Lower lobe of right lung (tissue), 2 donors: ENCODE results near the gene AK9. TPM values are rescaled to one million over a fixed set of nuclear protein-coding genes. Genes with fewer than 3 reads are reported as not detected.
A peak's percentile ranks its signal among the peaks of the same experiment; 100 is the strongest.

Experiments
- ATAC-seq, 2 donors: fragments of 200-7000 bp; cut with Tn5 transposase; one replicate each; pipeline ENCODE4 v1.9.1; 2020 to 2022; ENCODE audit warnings: mild to moderate bottlenecking in 2 of 2, moderate library complexity in 2 of 2
- DNase-seq: peaks from one replicate; pipeline ENCODE4 v3.0.0-alpha.2; 2020
- H3K27ac ChIP-seq: fragments of 200-600 bp; one replicate; pipeline ENCODE4 v1.8.0; 2022
- H3K27me3 ChIP-seq: fragments of 200-600 bp; one replicate; pipeline ENCODE4 v1.8.0; 2022; ENCODE audit warnings: low read depth
- H3K36me3 ChIP-seq: fragments of 200-600 bp; one replicate; pipeline ENCODE4 v1.8.0; 2022; ENCODE audit warnings: mild to moderate bottlenecking
- H3K4me1 ChIP-seq: fragments of 200-600 bp; one replicate; pipeline ENCODE4 v1.8.0; 2022
- H3K4me3 ChIP-seq: fragments of 200-600 bp; one replicate; pipeline ENCODE4 v1.8.0; 2022; ENCODE audit warnings: mild to moderate bottlenecking
- H3K9me3 ChIP-seq: fragments of 200-600 bp; one replicate; pipeline ENCODE4 v1.8.0; 2022
- CTCF ChIP-seq: fragments of 200-600 bp; IDR thresholded peaks from one replicate; pipeline ENCODE4 v1.8.0; 2022; ENCODE audit warnings: antibody characterized with exemption, mild to moderate bottlenecking
- intact Hi-C: fragments of 100-400 bp; cut with DNase I; formaldehyde crosslinking; loops from one replicate; pipeline ENCODE4 v1.11.0; 2022
- total RNA-seq: library from RNA; stranded (reverse); fragmentation: NEBNext Ultra II Directional; extraction: Animal tissue kit (Norgen Biotek cat#: 25700); gene quantifications from one replicate; pipeline ENCODE4 v1.2.1, GENCODE V29; 2021
- donor health status: DM: no; HTN: yes; CAD: no; lungs with severe emphysema.

Gene AK9
- total RNA-seq, 1 donor from 2014 or later = 13.9 TPM

DNA sequence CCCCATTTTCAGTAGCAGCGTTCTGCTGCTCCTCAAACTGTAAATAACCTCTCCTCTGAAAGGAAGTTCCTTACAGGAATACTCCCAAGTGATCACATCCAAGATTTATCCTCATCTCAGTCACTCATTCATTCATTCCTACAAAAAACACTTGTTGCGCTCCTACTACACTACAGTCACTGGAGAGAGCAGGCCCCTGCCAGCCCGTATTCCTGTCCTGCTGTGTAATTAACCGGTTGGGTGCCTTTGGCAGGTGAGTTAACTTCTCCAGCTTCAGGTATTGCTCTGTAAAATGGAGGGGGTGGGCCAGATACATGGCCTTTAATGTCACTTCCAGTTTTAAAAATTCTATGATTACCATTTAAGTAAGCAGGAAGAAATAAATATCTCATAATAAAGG is 192.9 kb downstream of the AK9 start:
- Histone ChIP-seq H3K27me3 (no peaks in the 10 kb centered on the region), H3K4me1 (no peaks in the 10 kb centered on the region), H3K9me3 (no peaks in the 10 kb centered on the region), H3K27ac (no peak overlapping the region), H3K36me3 (no peaks in the 10 kb centered on the region), H3K4me3 (no peak overlapping the region)
- TF ChIP-seq CTCF = no peak
- DNase-seq (no peak), ATAC-seq (no peak)
- intact Hi-C loops = no loop called here

DNA sequence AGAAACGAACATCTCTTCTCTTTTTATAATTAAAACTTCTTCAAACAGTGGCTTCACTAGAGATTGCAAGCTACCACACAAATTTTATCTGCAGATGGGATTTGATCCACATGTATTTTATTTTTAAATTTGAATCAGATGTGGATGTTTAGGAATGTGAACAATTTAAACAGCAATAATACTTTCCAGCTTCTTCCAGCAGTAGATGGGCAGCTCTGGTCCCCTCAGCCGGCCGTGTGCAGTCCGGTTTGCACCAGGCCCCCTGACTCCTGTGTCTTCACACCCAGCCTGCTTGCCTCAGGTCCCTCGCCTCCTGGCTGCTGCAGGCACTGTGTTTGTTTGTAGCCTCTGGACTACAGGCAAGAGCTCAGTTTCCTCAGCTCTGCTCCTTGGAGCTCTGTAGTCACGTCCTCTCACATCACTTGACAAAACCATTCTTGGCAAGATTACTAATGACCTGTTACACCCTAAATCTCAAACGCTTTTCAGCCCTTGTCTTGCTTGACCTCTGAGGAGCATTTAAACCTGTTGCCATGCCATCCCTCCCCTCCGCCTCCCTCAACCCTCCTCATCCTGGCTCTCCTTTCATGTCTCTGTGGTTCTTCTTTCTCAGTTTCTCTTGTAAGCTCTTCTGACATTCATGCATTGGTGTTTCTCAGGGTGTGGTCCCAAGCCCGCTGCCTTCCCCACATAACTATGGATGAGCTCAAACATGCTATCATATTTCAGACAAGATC is 194.8 kb downstream of the AK9 start:
- H3K4me3 ChIP-seq = no peak overlapping the region
- ATAC-seq = no peak
- H3K4me1 ChIP-seq = no peaks in the 10 kb centered on the region
- no peak for DNase-seq
- H3K36me3 ChIP-seq = no peaks in the 10 kb centered on the region
- no peak for TF ChIP-seq CTCF
- H3K27ac ChIP-seq = no peak overlapping the region
- H3K27me3 ChIP-seq = no peaks in the 10 kb centered on the region
- no peaks in the 10 kb centered on the region for H3K9me3 ChIP-seq
- intact Hi-C loops = no loop called here

GRCh38 chr6:109493865-109494264 is 197.1 kb downstream of the AK9 start:
- intact Hi-C loops = no loop called here
- DNase-seq (no peak), ATAC-seq (no peak)
- Histone ChIP-seq H3K4me1 (no peaks in the 10 kb centered on the region), H3K27me3 (no peaks in the 10 kb centered on the region), H3K36me3 (no peaks in the 10 kb centered on the region), H3K9me3 (no peaks in the 10 kb centered on the region), H3K27ac (no peak overlapping the region), H3K4me3 (no peak overlapping the region)
- no peak for TF ChIP-seq CTCF

GRCh38 chr6:109491207-109491938 is 199.6 kb downstream of the AK9 start:
- intact Hi-C loops = no loop called here
- Histone ChIP-seq H3K27me3 (no peaks in the 10 kb centered on the region), H3K4me1 (no peaks in the 10 kb centered on the region), H3K4me3 (no peak overlapping the region), H3K9me3 (no peaks in the 10 kb centered on the region), H3K36me3 (no peaks in the 10 kb centered on the region), H3K27ac (no peak overlapping the region)
- no peak for TF ChIP-seq CTCF
- peak; percentile 52 to 75 for ATAC-seq
- no peak for DNase-seq

DNA sequence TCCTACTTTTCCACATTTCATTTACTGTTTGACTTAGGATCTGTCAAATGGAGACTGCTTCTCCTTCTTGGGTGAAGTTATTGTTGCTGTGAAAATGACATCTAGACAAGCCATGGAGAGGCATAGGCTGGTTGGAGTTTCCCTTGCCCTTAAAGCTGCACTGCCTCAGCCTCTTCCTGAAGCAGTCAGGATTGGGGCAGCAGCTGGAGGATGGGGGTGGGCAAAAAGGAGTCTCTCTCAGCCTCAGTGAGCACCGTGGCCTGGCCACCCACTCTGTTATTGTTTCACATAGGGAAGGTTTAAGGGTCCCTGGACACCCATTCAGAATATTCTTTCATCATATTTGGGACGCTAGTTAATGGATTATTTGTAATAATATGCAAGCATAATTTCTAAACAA is 200.3 kb downstream of the AK9 start:
- DNase-seq = no peak
- intact Hi-C loops = no loop called here
- Histone ChIP-seq H3K4me3 (no peak overlapping the region), H3K27me3 (no peaks in the 10 kb centered on the region), H3K4me1 (no peaks in the 10 kb centered on the region), H3K27ac (no peak overlapping the region), H3K9me3 (no peaks in the 10 kb centered on the region), H3K36me3 (no peaks in the 10 kb centered on the region)
- no peak for ATAC-seq
- no peak for TF ChIP-seq CTCF
